ENCODE data around the gene MON1B.
A peak's percentile ranks its signal among the peaks of the same experiment; 100 is the strongest.
"Not testable (repeated sequence)": the region's sequence is repeated elsewhere in the genome, so short reads cannot be mapped to it uniquely, and the experiment has no call there.

The MON1B gene

GRCh38 chr16:77190478-77191258, at the start of gene MON1B:
Gene MON1B, plus strand, starts transcription at chr16:77191190. Its CDS starts 296 bp downstream, at chr16:77191486.
- TF ChIP-seq CTCF (IDR thresholded peaks at IDR 0.05; ENCODE audit: extremely low read depth, insufficient read depth, missing control alignments), result no peak
- in situ Hi-C loops (cut with MboI; ENCODE audit: low pct_unique_long_range_greater_than_20kb, low sequenced_read_pairs, unreplicated experiment), result loop anchor here (25.0 kb wide), 1 partner anchor 1403 kb away; no protein-coding TSS in a partner anchor

GRCh38 chr16:77143364-77143763, 47.6 kb upstream of the MON1B start:
- in situ Hi-C loops (cut with MboI; ENCODE audit: low pct_unique_long_range_greater_than_20kb, low sequenced_read_pairs, unreplicated experiment), result no loop called here
- TF ChIP-seq CTCF (IDR thresholded peaks at IDR 0.05; ENCODE audit: extremely low read depth, insufficient read depth, missing control alignments), result no peak
- DNase-seq (ENCODE audit: low spot score), result no peak

More at GRCh38 chr16:77190478-77191258, at the start of gene MON1B:
- DNase-seq (ENCODE audit: low spot score), result peak; percentile 96

- no peak for TF ChIP-seq CTCF (IDR thresholded peaks at IDR 0.05; ENCODE audit: extremely low read depth, insufficient read depth, missing control alignments)
- in situ Hi-C loops (cut with MboI; ENCODE audit: low pct_unique_long_range_greater_than_20kb, low sequenced_read_pairs, unreplicated experiment), result no loop called here
- DNase-seq (ENCODE audit: low spot score), result no peak
Observed at GRCh38 chr16:77148121-77148520, 42.9 kb upstream of the MON1B start.

- in situ Hi-C loops (cut with MboI; ENCODE audit: low pct_unique_long_range_greater_than_20kb, low sequenced_read_pairs, unreplicated experiment), result loop anchor here (25.0 kb wide), 1 partner anchor 495 kb away; no protein-coding TSS in a partner anchor
- DNase-seq (ENCODE audit: low spot score), result no peak
- TF ChIP-seq CTCF (IDR thresholded peaks at IDR 0.05; ENCODE audit: extremely low read depth, insufficient read depth, missing control alignments), result no peak
Observed at GRCh38 chr16:77157346-77158058, 33.5 kb upstream of the MON1B start.

GRCh38 chr16:77158293-77158692, 32.7 kb upstream of the MON1B start:
- no peak for TF ChIP-seq CTCF (IDR thresholded peaks at IDR 0.05; ENCODE audit: extremely low read depth, insufficient read depth, missing control alignments)
- no peak for DNase-seq (ENCODE audit: low spot score)
- in situ Hi-C loops (cut with MboI; ENCODE audit: low pct_unique_long_range_greater_than_20kb, low sequenced_read_pairs, unreplicated experiment), result loop anchor here (25.0 kb wide), 1 partner anchor 496 kb away; no protein-coding TSS in a partner anchor

- DNase-seq (ENCODE audit: low spot score), result no peak
- no peak for TF ChIP-seq CTCF (IDR thresholded peaks at IDR 0.05; ENCODE audit: extremely low read depth, insufficient read depth, missing control alignments)
- in situ Hi-C loops (cut with MboI; ENCODE audit: low pct_unique_long_range_greater_than_20kb, low sequenced_read_pairs, unreplicated experiment), result loop anchor here (25.0 kb wide), 1 partner anchor 503 kb away; no protein-coding TSS in a partner anchor
Observed at GRCh38 chr16:77165006-77165405, 26.0 kb upstream of the MON1B start.

GRCh38 chr16:77165536-77166236, 25.3 kb upstream of the MON1B start:
- not testable (repeated sequence) for DNase-seq (ENCODE audit: low spot score)
- in situ Hi-C loops (cut with MboI; ENCODE audit: low pct_unique_long_range_greater_than_20kb, low sequenced_read_pairs, unreplicated experiment), result loop anchor here (25.0 kb wide), 1 partner anchor 503 kb away; no protein-coding TSS in a partner anchor

Data from GM13977 (cell line).